Neutrophil (primary cell): ENCODE results near the gene CLTA.

Experiments
- H3K27ac ChIP-seq: fragments of 200-600 bp; sonication (generic); 2 replicates; pipeline ENCODE4 v1.5.1; 2016; ENCODE audit warnings: mild to moderate bottlenecking, moderate library complexity
- H3K27me3 ChIP-seq: fragments of 200-600 bp; sonication (generic); 2 replicates; pipeline ENCODE4 v1.6.0; 2016; ENCODE audit warnings: mild to moderate bottlenecking
- H3K36me3 ChIP-seq: fragments of 200-600 bp; sonication (generic); 2 replicates; pipeline ENCODE4 v1.5.1; 2017
- H3K4me1 ChIP-seq, 2 experiments: fragments of 200-600 bp in 1 of 2; sonication (generic) in 1 of 2; 1 replicate in 1 of 2; 2 replicates in 1 of 2; pipeline versions ENCODE4 v1.5.1 to v1.6.1; 2013 to 2016; ENCODE audit warnings: low read depth in 1 of 2, low read length in 1 of 2, mild to moderate bottlenecking in 1 of 2, moderate library complexity in 1 of 2; ENCODE audit not compliant: control insufficient read depth in 1 of 2, insufficient read depth in 1 of 2
- H3K4me3 ChIP-seq, 2 experiments: fragments of 200-600 bp in 1 of 2; sonication (generic) in 1 of 2; 1 replicate in 1 of 2; 2 replicates in 1 of 2; pipeline ENCODE4 v1.5.1; 2013 to 2016; ENCODE audit warnings: low read depth in 1 of 2, low read length in 1 of 2, mild to moderate bottlenecking in 1 of 2, moderate library complexity in 1 of 2
- H3K9me3 ChIP-seq: fragments of 200-600 bp; sonication (generic); 2 replicates; pipeline ENCODE4 v1.5.1; 2016
- TF ChIP-seq, protein P1 (sequence below): fragments of 200-600 bp; sonication (generic); IDR thresholded peaks from 2 replicates; pipeline ENCODE4 v1.5.1; 2016; ENCODE audit warnings: antibody characterized with exemption

The CLTA gene

DNA sequence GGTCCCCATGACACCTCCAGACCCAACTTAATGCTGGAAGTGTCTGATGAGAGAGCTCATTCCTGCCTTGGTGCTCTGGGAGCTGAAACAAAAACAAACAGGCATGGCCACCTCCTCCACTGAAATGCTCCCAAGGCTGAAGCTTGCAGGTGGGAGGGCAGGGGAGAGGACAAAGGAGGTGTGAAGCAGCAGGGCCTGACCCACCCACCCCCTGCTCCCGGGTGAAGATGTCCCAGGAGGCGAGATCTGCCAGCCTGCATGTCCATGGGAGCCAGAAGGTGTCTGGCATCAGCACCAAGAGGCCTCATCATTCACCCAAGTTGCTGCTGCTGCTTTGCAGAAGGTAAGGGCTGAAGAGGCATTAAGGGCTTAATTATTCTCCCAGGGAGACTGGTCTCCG is 25.7 kb upstream of the CLTA start:
- Histone ChIP-seq H3K4me3 (no peak overlapping the region), H3K4me1 (peaks cover 15 to 29% of the 10 kb centered on the region in 2 experiments), H3K9me3 (no peaks in the 10 kb centered on the region), H3K27me3 (no peaks in the 10 kb centered on the region), H3K36me3 (peaks cover 42% of the 10 kb centered on the region), H3K27ac (peak overlapping the region; percentile 68)
- TF ChIP-seq, protein P1, sequence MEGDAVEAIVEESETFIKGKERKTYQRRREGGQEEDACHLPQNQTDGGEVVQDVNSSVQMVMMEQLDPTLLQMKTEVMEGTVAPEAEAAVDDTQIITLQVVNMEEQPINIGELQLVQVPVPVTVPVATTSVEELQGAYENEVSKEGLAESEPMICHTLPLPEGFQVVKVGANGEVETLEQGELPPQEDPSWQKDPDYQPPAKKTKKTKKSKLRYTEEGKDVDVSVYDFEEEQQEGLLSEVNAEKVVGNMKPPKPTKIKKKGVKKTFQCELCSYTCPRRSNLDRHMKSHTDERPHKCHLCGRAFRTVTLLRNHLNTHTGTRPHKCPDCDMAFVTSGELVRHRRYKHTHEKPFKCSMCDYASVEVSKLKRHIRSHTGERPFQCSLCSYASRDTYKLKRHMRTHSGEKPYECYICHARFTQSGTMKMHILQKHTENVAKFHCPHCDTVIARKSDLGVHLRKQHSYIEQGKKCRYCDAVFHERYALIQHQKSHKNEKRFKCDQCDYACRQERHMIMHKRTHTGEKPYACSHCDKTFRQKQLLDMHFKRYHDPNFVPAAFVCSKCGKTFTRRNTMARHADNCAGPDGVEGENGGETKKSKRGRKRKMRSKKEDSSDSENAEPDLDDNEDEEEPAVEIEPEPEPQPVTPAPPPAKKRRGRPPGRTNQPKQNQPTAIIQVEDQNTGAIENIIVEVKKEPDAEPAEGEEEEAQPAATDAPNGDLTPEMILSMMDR = no peak

DNA sequence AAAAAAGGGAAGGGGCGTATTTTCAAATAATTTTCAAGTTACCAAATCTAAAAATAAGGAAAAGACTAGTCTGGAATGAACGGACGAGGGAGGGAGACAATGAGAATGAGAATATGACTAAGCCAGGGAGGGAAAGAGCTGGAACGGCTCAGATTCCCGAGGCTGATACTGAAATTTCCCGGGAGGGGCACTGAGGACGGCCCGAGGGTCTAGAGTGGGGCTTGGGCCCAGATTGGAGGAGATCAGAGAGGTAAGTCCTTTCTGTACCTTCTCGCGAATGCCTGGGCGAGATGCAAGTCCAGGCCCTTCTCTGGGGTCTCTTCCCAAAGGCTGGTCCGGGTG is 24.9 kb upstream of the CLTA start:
- peak overlapping the region; percentile 70 for H3K27ac ChIP-seq

DNA sequence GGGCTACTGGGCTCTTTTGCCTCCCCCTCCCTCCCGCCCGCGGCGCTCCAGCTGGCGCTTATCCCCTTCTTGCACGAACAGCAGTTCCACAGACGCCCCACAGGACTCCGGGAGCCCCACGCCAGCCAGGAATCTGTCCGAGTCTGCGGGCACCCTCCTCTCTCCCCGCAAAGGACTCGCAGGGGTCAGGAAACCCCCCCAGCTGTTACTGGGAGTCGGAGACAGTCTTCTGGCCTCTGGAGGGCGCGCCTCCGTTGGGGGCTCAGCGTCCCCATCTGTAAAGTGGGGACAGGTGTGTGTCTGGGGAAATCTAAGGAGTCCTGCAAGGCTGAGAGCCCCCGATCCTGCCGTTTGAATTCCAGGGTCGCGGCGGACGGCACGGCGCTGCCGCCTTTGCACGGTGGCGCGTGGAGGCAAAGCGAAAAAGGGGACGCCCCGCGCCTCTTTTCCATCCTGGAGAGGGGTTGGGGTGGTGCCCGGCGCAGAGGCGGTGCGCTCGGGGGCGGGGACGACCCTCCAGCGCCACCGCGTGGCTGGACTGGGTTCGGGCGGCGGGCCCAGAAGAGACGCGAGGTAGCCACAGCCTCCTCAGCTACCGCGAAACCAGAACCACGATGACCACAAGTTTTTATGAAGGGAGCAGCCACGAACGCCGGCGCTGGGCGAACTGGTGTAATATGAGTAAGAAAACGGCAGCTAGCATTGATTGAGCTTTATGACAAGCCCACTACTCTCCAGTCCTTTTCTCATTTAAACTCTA is 24.4 kb upstream of the CLTA start:
- H3K27ac ChIP-seq = peak overlapping the region; percentile 70
- H3K36me3 ChIP-seq = peaks cover 34% of the 10 kb centered on the region
- TF ChIP-seq, protein P1 = peak; percentile 99
- peak overlapping the region; percentile 59 to 70 for H3K4me3 ChIP-seq
- H3K27me3 ChIP-seq = no peaks in the 10 kb centered on the region
- no peaks in the 10 kb centered on the region for H3K9me3 ChIP-seq
- peaks cover 15 to 29% of the 10 kb centered on the region in 2 experiments for H3K4me1 ChIP-seq

More for the DNA sequence above, 24.9 kb upstream of the CLTA start:
- TF ChIP-seq, protein P1 = no peak
- Histone ChIP-seq H3K4me3 (peak overlapping the region in 1 of 2 experiments; percentile 70), H3K4me1 (peaks cover 15 to 29% of the 10 kb centered on the region in 2 experiments), H3K36me3 (peaks cover 34% of the 10 kb centered on the region), H3K27me3 (no peaks in the 10 kb centered on the region), H3K9me3 (no peaks in the 10 kb centered on the region)

DNA sequence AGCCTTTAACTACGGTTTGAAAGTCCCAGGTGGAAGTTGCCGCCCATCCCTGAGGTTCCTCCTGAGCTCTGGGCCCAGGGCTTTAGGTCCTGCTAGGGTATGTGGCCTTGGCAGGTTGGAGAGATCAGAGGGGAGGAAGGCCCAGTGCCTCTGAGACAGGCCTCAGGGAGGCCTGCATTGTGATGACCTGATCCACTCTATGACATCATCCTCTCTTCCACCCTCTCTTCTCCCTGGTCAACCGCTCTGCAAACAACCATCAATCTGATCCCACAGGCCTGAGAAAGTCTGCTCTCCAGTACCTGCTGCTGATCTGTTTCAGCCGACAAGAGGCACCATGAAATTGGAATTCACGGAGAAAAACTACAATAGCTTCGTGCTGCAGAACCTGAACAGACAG is 21.6 kb upstream of the CLTA start, which contains the start of gene CCIN:
TSS of gene CCIN (plus strand) at position 223 of the 400 bp plus-strand sequence. CDS start at position 338, 115 bp downstream.
- H3K9me3 ChIP-seq = no peaks in the 10 kb centered on the region
- no peak within 1 kb of the TSS for H3K4me3 ChIP-seq
- no peak within 1 kb of the TSS for H3K27ac ChIP-seq
- H3K36me3 ChIP-seq = peaks cover 7% of the 10 kb centered on the region
- TF ChIP-seq, protein P1 = no peak
- H3K4me1 ChIP-seq = peaks cover 15 to 29% of the 10 kb centered on the region in 2 experiments
- H3K27me3 ChIP-seq = no peaks in the 10 kb centered on the region

DNA sequence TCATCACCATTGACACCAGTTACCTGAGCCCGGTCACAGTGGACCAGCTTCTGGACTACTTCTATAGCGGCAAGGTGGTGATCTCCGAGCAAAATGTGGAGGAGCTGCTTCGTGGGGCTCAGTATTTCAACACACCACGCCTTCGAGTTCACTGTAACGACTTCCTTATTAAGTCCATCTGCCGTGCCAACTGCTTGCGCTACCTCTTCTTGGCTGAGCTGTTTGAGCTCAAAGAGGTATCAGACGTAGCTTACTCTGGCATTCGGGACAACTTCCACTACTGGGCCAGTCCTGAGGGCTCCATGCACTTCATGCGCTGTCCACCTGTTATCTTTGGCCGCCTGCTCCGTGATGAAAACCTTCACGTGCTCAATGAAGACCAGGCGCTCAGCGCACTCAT is 21.0 kb upstream of the CLTA start:
- Histone ChIP-seq H3K9me3 (no peaks in the 10 kb centered on the region), H3K27me3 (no peaks in the 10 kb centered on the region), H3K4me1 (peaks cover 15 to 29% of the 10 kb centered on the region in 2 experiments), H3K27ac (no peak overlapping the region), H3K36me3 (peaks cover 2% of the 10 kb centered on the region), H3K4me3 (no peak overlapping the region)
- TF ChIP-seq, protein P1 = no peak
